Adrenal gland (tissue), 5 donors: Measurements from ENCODE around the gene HCAR3.

Experiments
- POLR2A ChIP-seq, 2 donors: fragments of 450-650 bp; IDR thresholded peaks; one replicate each; pipeline ENCODE4 v1.6.1; 2017; ENCODE audit warnings: antibody characterized with exemption in 2 of 2, mild to moderate bottlenecking in 2 of 2, moderate library complexity in 1 of 2
- TF ChIP-seq, protein P1 (sequence below), 6 experiments: fragments of 450-650 bp in 4 of 6; fragments of 200-600 bp in 2 of 6; sonication (generic) in 1 of 6; IDR thresholded peaks; 1 replicate in 5 of 6; 2 replicates in 1 of 6; pipeline versions ENCODE4 v1.5.1 to v1.8.0; 2016 to 2021; ENCODE audit warnings: antibody characterized with exemption in 6 of 6, mild to moderate bottlenecking in 2 of 6, moderate library complexity in 1 of 6
- donor health status: DM: no; HTN: no; CAD: no.

DNA sequence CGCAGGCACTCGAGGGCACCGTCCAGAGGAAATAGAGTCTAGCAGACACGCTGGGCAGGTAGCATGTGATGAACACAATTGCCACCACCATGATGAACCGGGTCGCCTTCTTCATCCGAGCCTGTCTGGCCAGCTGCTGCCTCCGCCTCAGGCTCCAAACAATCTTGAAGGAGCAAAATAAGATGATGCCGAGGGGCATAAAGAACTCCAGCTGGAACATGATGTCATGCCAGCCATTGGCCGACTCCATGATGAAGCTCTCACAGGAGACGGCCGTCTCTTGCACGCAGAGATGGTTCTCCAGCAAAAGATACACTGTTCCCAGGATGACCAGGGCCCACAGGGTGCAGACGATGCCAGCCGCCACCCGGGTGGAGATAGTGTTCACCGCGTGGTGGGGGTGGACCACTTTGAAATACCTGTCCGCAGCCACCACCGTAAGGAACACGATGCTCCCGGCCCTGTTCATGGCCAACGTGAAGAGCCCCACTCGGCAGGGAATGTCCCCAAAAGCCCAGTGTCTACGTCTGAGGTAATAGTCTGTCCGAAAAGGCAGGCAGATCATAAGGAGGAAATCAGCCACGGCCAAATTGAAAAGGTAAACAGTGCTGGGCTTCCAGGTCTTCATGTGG lies 13.1 kb upstream of the HCAR3 start:
- TF ChIP-seq POLR2A (IDR thresholded peaks at IDR 0.05): no peak
- TF ChIP-seq, protein P1, sequence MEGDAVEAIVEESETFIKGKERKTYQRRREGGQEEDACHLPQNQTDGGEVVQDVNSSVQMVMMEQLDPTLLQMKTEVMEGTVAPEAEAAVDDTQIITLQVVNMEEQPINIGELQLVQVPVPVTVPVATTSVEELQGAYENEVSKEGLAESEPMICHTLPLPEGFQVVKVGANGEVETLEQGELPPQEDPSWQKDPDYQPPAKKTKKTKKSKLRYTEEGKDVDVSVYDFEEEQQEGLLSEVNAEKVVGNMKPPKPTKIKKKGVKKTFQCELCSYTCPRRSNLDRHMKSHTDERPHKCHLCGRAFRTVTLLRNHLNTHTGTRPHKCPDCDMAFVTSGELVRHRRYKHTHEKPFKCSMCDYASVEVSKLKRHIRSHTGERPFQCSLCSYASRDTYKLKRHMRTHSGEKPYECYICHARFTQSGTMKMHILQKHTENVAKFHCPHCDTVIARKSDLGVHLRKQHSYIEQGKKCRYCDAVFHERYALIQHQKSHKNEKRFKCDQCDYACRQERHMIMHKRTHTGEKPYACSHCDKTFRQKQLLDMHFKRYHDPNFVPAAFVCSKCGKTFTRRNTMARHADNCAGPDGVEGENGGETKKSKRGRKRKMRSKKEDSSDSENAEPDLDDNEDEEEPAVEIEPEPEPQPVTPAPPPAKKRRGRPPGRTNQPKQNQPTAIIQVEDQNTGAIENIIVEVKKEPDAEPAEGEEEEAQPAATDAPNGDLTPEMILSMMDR (IDR thresholded peaks at IDR 0.05): no peak
